Measurements from ENCODE around the gene BPHL.
A peak's percentile ranks its signal among the peaks of the same experiment; 100 is the strongest.
"Not testable (repeated sequence)": the region's sequence is repeated elsewhere in the genome, so short reads cannot be mapped to it uniquely, and the experiment has no call there.

The BPHL gene

GRCh38 chr6:3188262-3188661 lies 69.8 kb downstream of the BPHL start:
- POLR2A ChIA-PET: no interaction called here
- no peak for DNase-seq
- H3K36me3 ChIP-seq (ENCODE audit: control insufficient read depth in 4 of 4, insufficient read depth in 4 of 4, low read length in 3 of 4): no peaks in the 10 kb centered on the region
- H3K27ac ChIP-seq (ENCODE audit: insufficient read depth in 1 of 2, low read depth in 1 of 2, low read length in 2 of 2, poor library complexity in 1 of 2, severe bottlenecking in 2 of 2): no peak overlapping the region
- CTCF ChIA-PET: interaction anchor here (0.7 kb wide), 1 partner anchor 15 kb away, joined by 3 read pairs; no protein-coding TSS in a partner anchor
- no peaks in the 10 kb centered on the region for H3K9me3 ChIP-seq (ENCODE audit: control extremely low read depth in 1 of 5, control insufficient read depth in 4 of 5, insufficient read depth in 2 of 5, low read depth in 1 of 5, low read length in 4 of 5)
- WGBS (ENCODE audit: insufficient coverage): 94% methylated on average over 3 of the region's 7 CpGs
- peaks cover 0 to 4% (median 0%) of the 10 kb centered on the region in 5 experiments for H3K27me3 ChIP-seq (replicated peaks in 2 of 5; ENCODE audit: control insufficient read depth in 4 of 5, insufficient read depth in 5 of 5, low read length in 4 of 5)
- no peaks in the 10 kb centered on the region for H3K4me1 ChIP-seq (ENCODE audit: control extremely low read depth in 1 of 4, control insufficient read depth in 4 of 4, insufficient read depth in 4 of 4, low read length in 3 of 4)
- no peak overlapping the region for H3K4me3 ChIP-seq (ENCODE audit: control insufficient read depth in 1 of 7, extremely low read depth in 1 of 7, insufficient read depth in 4 of 7, low read depth in 2 of 7, low read length in 6 of 7)

DNA sequence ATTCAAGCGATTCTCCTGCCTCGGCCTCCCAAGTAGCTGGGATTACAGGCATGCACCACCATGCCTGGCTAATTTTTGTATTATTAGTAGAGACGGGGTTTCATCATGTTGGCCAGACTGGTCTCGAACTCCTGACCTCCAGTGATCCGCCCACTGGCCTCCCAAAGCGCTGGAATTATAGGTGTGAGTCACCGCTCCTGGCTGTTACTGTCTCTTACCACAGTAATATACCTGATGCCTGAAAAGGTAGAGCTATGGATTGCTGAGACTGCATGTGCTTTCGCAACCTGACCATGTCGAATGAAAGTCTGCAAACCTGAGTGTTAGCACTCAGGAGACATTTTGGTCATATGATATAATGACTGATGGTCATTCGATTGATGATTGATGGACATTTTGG lies 70.7 kb downstream of the BPHL start:
- CTCF ChIA-PET: interaction anchor here (0.7 kb wide), 1 partner anchor 14 kb away, joined by 3 read pairs; no protein-coding TSS in a partner anchor
- 96% methylated on average over 7 of the region's 10 CpGs for WGBS (ENCODE audit: insufficient coverage)
- H3K27me3 ChIP-seq (replicated peaks in 2 of 5; ENCODE audit: control insufficient read depth in 4 of 5, insufficient read depth in 5 of 5, low read length in 4 of 5); POLR2A ChIA-PET; H3K9me3 ChIP-seq (ENCODE audit: control extremely low read depth in 1 of 5, control insufficient read depth in 4 of 5, insufficient read depth in 2 of 5, low read depth in 1 of 5, low read length in 4 of 5); H3K4me1 ChIP-seq (ENCODE audit: control extremely low read depth in 1 of 4, control insufficient read depth in 4 of 4, insufficient read depth in 4 of 4, low read length in 3 of 4); H3K27ac ChIP-seq (ENCODE audit: insufficient read depth in 1 of 2, low read depth in 1 of 2, low read length in 2 of 2, poor library complexity in 1 of 2, severe bottlenecking in 2 of 2); DNase-seq; H3K36me3 ChIP-seq (ENCODE audit: control insufficient read depth in 4 of 4, insufficient read depth in 4 of 4, low read length in 3 of 4); H3K4me3 ChIP-seq (ENCODE audit: control insufficient read depth in 1 of 7, extremely low read depth in 1 of 7, insufficient read depth in 4 of 7, low read depth in 2 of 7, low read length in 6 of 7): not testable (repeated sequence)

GRCh38 chr6:3190056-3190455 lies 71.5 kb downstream of the BPHL start:
- H3K27me3 ChIP-seq (replicated peaks in 2 of 5; ENCODE audit: control insufficient read depth in 4 of 5, insufficient read depth in 5 of 5, low read length in 4 of 5): no peaks in the 10 kb centered on the region
- H3K4me1 ChIP-seq (ENCODE audit: control extremely low read depth in 1 of 4, control insufficient read depth in 4 of 4, insufficient read depth in 4 of 4, low read length in 3 of 4): no peaks in the 10 kb centered on the region
- 92% methylated on average over 3 of the region's 4 CpGs for whole genome bisulfite sequencing (ENCODE audit: insufficient coverage)
- H3K36me3 ChIP-seq (ENCODE audit: control insufficient read depth in 4 of 4, insufficient read depth in 4 of 4, low read length in 3 of 4): no peaks in the 10 kb centered on the region
- H3K9me3 ChIP-seq (ENCODE audit: control extremely low read depth in 1 of 5, control insufficient read depth in 4 of 5, insufficient read depth in 2 of 5, low read depth in 1 of 5, low read length in 4 of 5): no peaks in the 10 kb centered on the region
- DNase-seq: no peak
- ChIA-PET CTCF (interaction anchor here (1.4 kb wide), 1 partner anchor 62 kb away, joined by 3 read pairs; no protein-coding TSS in a partner anchor), POLR2A (no interaction called here)
- no peak overlapping the region for H3K27ac ChIP-seq (ENCODE audit: insufficient read depth in 1 of 2, low read depth in 1 of 2, low read length in 2 of 2, poor library complexity in 1 of 2, severe bottlenecking in 2 of 2)
- no peak overlapping the region for H3K4me3 ChIP-seq (ENCODE audit: control insufficient read depth in 1 of 7, extremely low read depth in 1 of 7, insufficient read depth in 4 of 7, low read depth in 2 of 7, low read length in 6 of 7)

GRCh38 chr6:3190779-3191178 lies 72.3 kb downstream of the BPHL start:
- 96% methylated on average over 5 of the region's 5 CpGs for WGBS (ENCODE audit: insufficient coverage)
- no peaks in the 10 kb centered on the region for H3K4me1 ChIP-seq (ENCODE audit: control extremely low read depth in 1 of 4, control insufficient read depth in 4 of 4, insufficient read depth in 4 of 4, low read length in 3 of 4)
- ChIA-PET CTCF (interaction anchor here (1.3 to 1.4 kb wide), 2 partner anchors 13 to 61 kb away, joined by 3 read pairs; no protein-coding TSS in a partner anchor), POLR2A (interaction anchor here (0.6 kb wide), 1 partner anchor 14 kb away, joined by 4 read pairs; no protein-coding TSS in a partner anchor)
- no peak overlapping the region for H3K27ac ChIP-seq (ENCODE audit: insufficient read depth in 1 of 2, low read depth in 1 of 2, low read length in 2 of 2, poor library complexity in 1 of 2, severe bottlenecking in 2 of 2)
- DNase-seq: no peak
- H3K9me3 ChIP-seq (ENCODE audit: control extremely low read depth in 1 of 5, control insufficient read depth in 4 of 5, insufficient read depth in 2 of 5, low read depth in 1 of 5, low read length in 4 of 5): no peaks in the 10 kb centered on the region
- no peaks in the 10 kb centered on the region for H3K36me3 ChIP-seq (ENCODE audit: control insufficient read depth in 4 of 4, insufficient read depth in 4 of 4, low read length in 3 of 4)
- H3K4me3 ChIP-seq (ENCODE audit: control insufficient read depth in 1 of 7, extremely low read depth in 1 of 7, insufficient read depth in 4 of 7, low read depth in 2 of 7, low read length in 6 of 7): no peak overlapping the region
- H3K27me3 ChIP-seq (replicated peaks in 2 of 5; ENCODE audit: control insufficient read depth in 4 of 5, insufficient read depth in 5 of 5, low read length in 4 of 5): no peaks in the 10 kb centered on the region

DNA sequence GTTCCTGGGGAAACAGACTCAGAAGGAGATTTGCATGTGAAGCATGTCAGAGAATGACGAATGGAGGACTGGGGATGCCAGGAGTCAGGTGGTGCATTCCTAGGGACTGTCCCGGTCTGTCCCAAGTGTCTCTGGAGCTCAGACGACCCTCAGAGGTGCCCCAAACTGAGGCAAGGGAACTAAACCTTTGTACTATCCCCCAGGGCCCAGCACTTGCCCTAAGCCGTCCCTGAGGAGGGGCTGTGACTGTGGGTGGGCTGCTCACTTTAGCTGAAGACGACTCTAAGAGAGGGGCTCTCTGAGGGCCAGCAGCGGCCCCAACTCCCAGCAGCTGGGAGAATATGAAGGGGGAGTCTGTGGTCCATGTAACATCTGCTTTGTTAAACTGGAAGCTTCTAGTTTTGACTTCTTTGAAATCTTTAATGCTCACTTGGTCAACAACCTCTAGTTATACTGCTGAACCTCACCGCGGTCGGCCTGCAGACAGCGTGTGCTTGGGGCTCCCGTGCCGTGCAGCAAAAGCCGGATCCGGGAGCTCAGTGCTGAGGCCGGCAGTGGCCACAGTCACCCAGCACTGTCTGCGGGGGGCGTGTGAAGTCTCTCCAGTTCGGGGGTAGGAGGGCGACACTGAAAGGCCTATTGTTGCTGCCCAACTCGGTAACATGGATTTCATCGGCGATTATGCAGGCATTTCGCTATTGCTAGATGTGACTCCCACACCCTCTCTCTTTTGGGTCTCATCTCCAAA lies 74.8 kb downstream of the BPHL start:
- Histone ChIP-seq H3K36me3 (ENCODE audit: control insufficient read depth in 4 of 4, insufficient read depth in 4 of 4, low read length in 3 of 4) (no peaks in the 10 kb centered on the region), H3K27ac (ENCODE audit: insufficient read depth in 1 of 2, low read depth in 1 of 2, low read length in 2 of 2, poor library complexity in 1 of 2, severe bottlenecking in 2 of 2) (no peak overlapping the region), H3K4me1 (ENCODE audit: control extremely low read depth in 1 of 4, control insufficient read depth in 4 of 4, insufficient read depth in 4 of 4, low read length in 3 of 4) (no peaks in the 10 kb centered on the region), H3K4me3 (ENCODE audit: control insufficient read depth in 1 of 7, extremely low read depth in 1 of 7, insufficient read depth in 4 of 7, low read depth in 2 of 7, low read length in 6 of 7) (no peak overlapping the region), H3K9me3 (ENCODE audit: control extremely low read depth in 1 of 5, control insufficient read depth in 4 of 5, insufficient read depth in 2 of 5, low read depth in 1 of 5, low read length in 4 of 5) (no peaks in the 10 kb centered on the region), H3K27me3 (replicated peaks in 2 of 5; ENCODE audit: control insufficient read depth in 4 of 5, insufficient read depth in 5 of 5, low read length in 4 of 5) (no peaks in the 10 kb centered on the region)
- WGBS (ENCODE audit: insufficient coverage): 96% methylated on average over 23 of the region's 23 CpGs
- DNase-seq: no peak
- POLR2A ChIA-PET: no interaction called here
- CTCF ChIA-PET: interaction anchor here (1.7 kb wide), 1 partner anchor 10 kb away, joined by 4 read pairs; no protein-coding TSS in a partner anchor

GRCh38 chr6:3194535-3195419 lies 76.3 kb downstream of the BPHL start:
- Histone ChIP-seq H3K9me3 (ENCODE audit: control extremely low read depth in 1 of 5, control insufficient read depth in 4 of 5, insufficient read depth in 2 of 5, low read depth in 1 of 5, low read length in 4 of 5) (no peaks in the 10 kb centered on the region), H3K4me1 (ENCODE audit: control extremely low read depth in 1 of 4, control insufficient read depth in 4 of 4, insufficient read depth in 4 of 4, low read length in 3 of 4) (no peaks in the 10 kb centered on the region), H3K4me3 (ENCODE audit: control insufficient read depth in 1 of 7, extremely low read depth in 1 of 7, insufficient read depth in 4 of 7, low read depth in 2 of 7, low read length in 6 of 7) (no peak overlapping the region), H3K27ac (ENCODE audit: insufficient read depth in 1 of 2, low read depth in 1 of 2, low read length in 2 of 2, poor library complexity in 1 of 2, severe bottlenecking in 2 of 2) (no peak overlapping the region), H3K36me3 (ENCODE audit: control insufficient read depth in 4 of 4, insufficient read depth in 4 of 4, low read length in 3 of 4) (no peaks in the 10 kb centered on the region), H3K27me3 (replicated peaks in 2 of 5; ENCODE audit: control insufficient read depth in 4 of 5, insufficient read depth in 5 of 5, low read length in 4 of 5) (no peaks in the 10 kb centered on the region)
- DNase-seq: peak in 2 of 3 donors; percentile 26 to 43
- ChIA-PET POLR2A (no interaction called here), CTCF (interaction anchor here (0.9 to 1.7 kb wide), 2 partner anchors 8 to 20 kb away, joined by 3 to 4 read pairs; no protein-coding TSS in a partner anchor)
- 77% methylated on average over 17 of the region's 19 CpGs for WGBS (ENCODE audit: insufficient coverage)

DNA sequence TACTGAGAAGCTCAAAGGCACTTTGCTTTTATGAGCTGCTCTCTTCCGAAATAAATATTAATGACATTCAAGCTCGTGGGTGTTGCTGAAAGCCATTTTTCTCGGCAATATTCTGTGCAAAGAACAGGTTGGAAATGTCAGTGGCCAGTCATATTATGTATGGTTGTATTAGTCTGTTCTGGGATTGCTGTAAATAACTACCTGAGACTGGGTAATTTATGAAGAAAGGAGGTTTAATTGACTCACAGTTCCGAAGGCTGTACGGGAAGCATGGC lies 76.8 kb downstream of the BPHL start:
- H3K9me3 ChIP-seq (ENCODE audit: control extremely low read depth in 1 of 5, control insufficient read depth in 4 of 5, insufficient read depth in 2 of 5, low read depth in 1 of 5, low read length in 4 of 5): peaks cover 0 to 2% (median 0%) of the 10 kb centered on the region in 5 experiments
- CTCF ChIA-PET: interaction anchor here (0.9 kb wide), 1 partner anchor 8 kb away, joined by 3 read pairs; no protein-coding TSS in a partner anchor
- POLR2A ChIA-PET: no interaction called here
- H3K27ac ChIP-seq (ENCODE audit: insufficient read depth in 1 of 2, low read depth in 1 of 2, low read length in 2 of 2, poor library complexity in 1 of 2, severe bottlenecking in 2 of 2): no peak overlapping the region
- DNase-seq: no peak
- peaks cover 0 to 4% (median 0%) of the 10 kb centered on the region in 5 experiments for H3K27me3 ChIP-seq (replicated peaks in 2 of 5; ENCODE audit: control insufficient read depth in 4 of 5, insufficient read depth in 5 of 5, low read length in 4 of 5)
- H3K4me3 ChIP-seq (ENCODE audit: control insufficient read depth in 1 of 7, extremely low read depth in 1 of 7, insufficient read depth in 4 of 7, low read depth in 2 of 7, low read length in 6 of 7): no peak overlapping the region
- H3K4me1 ChIP-seq (ENCODE audit: control extremely low read depth in 1 of 4, control insufficient read depth in 4 of 4, insufficient read depth in 4 of 4, low read length in 3 of 4): no peaks in the 10 kb centered on the region
- no peaks in the 10 kb centered on the region for H3K36me3 ChIP-seq (ENCODE audit: control insufficient read depth in 4 of 4, insufficient read depth in 4 of 4, low read length in 3 of 4)
- WGBS (ENCODE audit: insufficient coverage): 72% methylated on average over 5 of the region's 5 CpGs
